ENCODE measurements around the gene SLC9A5.

The SLC9A5 gene

GRCh38 chr16:67228905-67229304, 19.9 kb upstream of the SLC9A5 start:
- no peak for DNase-seq (ENCODE audit: low read depth)
- no peak for TF ChIP-seq CTCF (IDR thresholded peaks at IDR 0.05; ENCODE audit: low read length, missing control alignments)

GRCh38 chr16:67229906-67230808, 18.6 kb upstream of the SLC9A5 start:
- TF ChIP-seq CTCF (IDR thresholded peaks at IDR 0.05; ENCODE audit: low read length, missing control alignments) = no peak
- no peak overlapping the region for H3K4me3 ChIP-seq (replicated peaks; ENCODE audit: low read depth, low read length)
- no peak for DNase-seq (ENCODE audit: low read depth)

More at GRCh38 chr16:67228905-67229304, 19.9 kb upstream of the SLC9A5 start:
- H3K4me3 ChIP-seq (replicated peaks; ENCODE audit: low read depth, low read length) = no peak overlapping the region

- DNase-seq (ENCODE audit: low read depth) = no peak
- no peak for TF ChIP-seq CTCF (IDR thresholded peaks at IDR 0.05; ENCODE audit: low read length, missing control alignments)
- H3K4me3 ChIP-seq (replicated peaks; ENCODE audit: low read depth, low read length) = no peak overlapping the region
Measured at GRCh38 chr16:67230809-67231660, 17.7 kb upstream of the SLC9A5 start.

- H3K4me3 ChIP-seq (replicated peaks; ENCODE audit: low read depth, low read length) = no peak overlapping the region
- DNase-seq (ENCODE audit: low read depth) = no peak
- TF ChIP-seq CTCF (IDR thresholded peaks at IDR 0.05; ENCODE audit: low read length, missing control alignments) = no peak
Measured at GRCh38 chr16:67233596-67233995, 15.2 kb upstream of the SLC9A5 start.

GRCh38 chr16:67234180-67234597, 14.6 kb upstream of the SLC9A5 start:
- TF ChIP-seq CTCF (IDR thresholded peaks at IDR 0.05; ENCODE audit: low read length, missing control alignments) = no peak
- H3K4me3 ChIP-seq (replicated peaks; ENCODE audit: low read depth, low read length) = no peak overlapping the region
- no peak for DNase-seq (ENCODE audit: low read depth)

GRCh38 chr16:67235816-67236562, 12.8 kb upstream of the SLC9A5 start:
- DNase-seq (ENCODE audit: low read depth) = no peak
- no peak overlapping the region for H3K4me3 ChIP-seq (replicated peaks; ENCODE audit: low read depth, low read length)
- TF ChIP-seq CTCF (IDR thresholded peaks at IDR 0.05; ENCODE audit: low read length, missing control alignments) = no peak
